Astrocyte (in vitro differentiated cells and primary cell): ENCODE data around the gene BORA.

Source experiments
- CTCF ChIP-seq: IDR thresholded peaks from 2 replicates; pipeline ENCODE4 v1.5.1; 2011; ENCODE audit warnings: low read depth, mild to moderate bottlenecking, inconsistent platforms, low read length, moderate library complexity; ENCODE audit not compliant: insufficient read depth
- EZH2 ChIP-seq: IDR thresholded peaks from 2 replicates; pipeline ENCODE4 v1.6.1; 2012; ENCODE audit warnings: mild to moderate bottlenecking, low read length, inconsistent platforms; ENCODE audit not compliant: insufficient read depth

GRCh38 chr13:72751220-72751619, 23.5 kb downstream of the BORA start:
- TF ChIP-seq CTCF (no peak), EZH2 (no peak)
